Caco-2 (cell line): ENCODE data around the gene TPM2. TPM values are rescaled to one million over a fixed set of nuclear protein-coding genes. Genes with fewer than 3 reads are reported as not detected.

ENCODE experiments used
- BruUV-seq: library from RNA; stranded (reverse); fragments of 400-500 nt; replicated peaks from 2 replicates; lab custom pipeline; 2021; lab: Mats Ljungman, UMichigan
- CTCF ChIA-PET: fragments of 300-600 bp; sonication (Branson Sonifier 250); formaldehyde crosslinking; loops from one replicate; lab custom pipeline; 2022; ENCODE audit warnings: antibody characterized with exemption; lab: Charles Lee
- POLR2A ChIA-PET: fragments of 300-600 bp; sonication (Branson Sonifier 250); formaldehyde crosslinking; loops from one replicate; lab custom pipeline; 2022; ENCODE audit warnings: antibody characterized with exemption; lab: Charles Lee
- DNase-seq, 2 experiments: peaks; one replicate each; pipeline versions ENCODE4 v3.0.0 to v3.0.0-alpha.2; 2020 to 2022
- H3K27me3 ChIP-seq: replicated peaks from 2 replicates; pipeline ENCODE4 v1.6.0; 2011; ENCODE audit warnings: low read length; ENCODE audit not compliant: control insufficient read depth, insufficient read depth
- H3K36me3 ChIP-seq: 2 replicates; pipeline ENCODE4 v1.5.1; 2011; ENCODE audit warnings: low read length; ENCODE audit not compliant: control insufficient read depth, insufficient read depth
- H3K4me1 ChIP-seq: fragments of 250-450 bp; sonication (Bioruptor Pico); 2 replicates; pipeline ENCODE4 v1.5.1; 2020; ENCODE audit warnings: mild to moderate bottlenecking
- H3K4me3 ChIP-seq: 2 replicates; pipeline ENCODE4 v1.5.1; 2011; ENCODE audit warnings: low read depth, mild to moderate bottlenecking, control low read depth, low read length
- H3K9me3 ChIP-seq: fragments of 250-450 bp; sonication (Bioruptor Pico); 2 replicates; pipeline ENCODE4 v1.5.1; 2020; ENCODE audit warnings: mild to moderate bottlenecking, moderate library complexity
- H3K27ac Mint-ChIP-seq: one replicate; pipeline ENCODE4 v1.8.0; 2022; ENCODE audit warnings: mixed read lengths; ENCODE audit not compliant: unreplicated experiment
- H3K27me3 Mint-ChIP-seq: one replicate; pipeline ENCODE4 v1.8.0; 2022; ENCODE audit warnings: mixed read lengths; ENCODE audit not compliant: insufficient read depth, unreplicated experiment
- H3K36me3 Mint-ChIP-seq: one replicate; pipeline ENCODE4 v1.8.0; 2022; ENCODE audit warnings: mild to moderate bottlenecking, mixed read lengths; ENCODE audit not compliant: insufficient read depth, unreplicated experiment
- H3K4me1 Mint-ChIP-seq: one replicate; pipeline ENCODE4 v1.8.0; 2022; ENCODE audit warnings: low read depth, mixed read lengths; ENCODE audit not compliant: unreplicated experiment
- H3K4me3 Mint-ChIP-seq: one replicate; pipeline ENCODE4 v1.8.0; 2022; ENCODE audit warnings: mild to moderate bottlenecking, moderate library complexity, mixed read lengths; ENCODE audit not compliant: unreplicated experiment
- H3K9me3 Mint-ChIP-seq: one replicate; pipeline ENCODE4 v1.8.0; 2022; ENCODE audit warnings: mixed read lengths; ENCODE audit not compliant: unreplicated experiment
- intact Hi-C: fragments of 100-400 bp; cut with micrococcal nuclease; formaldehyde crosslinking; loops from one replicate; pipeline ENCODE4 v1.10.0; 2022; ENCODE audit not compliant: unreplicated experiment
- total RNA-seq: library from RNA; stranded (reverse); gene quantifications from 2 replicates; pipeline ENCODE4 v1.2.3, GENCODE V29; 2022
- TF ChIP-seq, protein P1 (sequence below), 2 experiments: fragments of 200-600 bp in 1 of 2; IDR thresholded peaks; 1 replicate in 1 of 2; 2 replicates in 1 of 2; pipeline versions ENCODE4 v1.5.1 to v1.8.0; 2011 to 2022; ENCODE audit warnings: antibody characterized with exemption in 1 of 2, control low read depth in 1 of 2, inconsistent platforms in 1 of 2, low read depth in 1 of 2, low read length in 1 of 2, mild to moderate bottlenecking in 1 of 2, moderate library complexity in 1 of 2; ENCODE audit not compliant: insufficient read depth in 1 of 2, severe bottlenecking in 1 of 2, unreplicated experiment in 1 of 2

The TPM2 gene
- total RNA-seq, 1 experiment from 2014 or later = 21.8 TPM

DNA sequence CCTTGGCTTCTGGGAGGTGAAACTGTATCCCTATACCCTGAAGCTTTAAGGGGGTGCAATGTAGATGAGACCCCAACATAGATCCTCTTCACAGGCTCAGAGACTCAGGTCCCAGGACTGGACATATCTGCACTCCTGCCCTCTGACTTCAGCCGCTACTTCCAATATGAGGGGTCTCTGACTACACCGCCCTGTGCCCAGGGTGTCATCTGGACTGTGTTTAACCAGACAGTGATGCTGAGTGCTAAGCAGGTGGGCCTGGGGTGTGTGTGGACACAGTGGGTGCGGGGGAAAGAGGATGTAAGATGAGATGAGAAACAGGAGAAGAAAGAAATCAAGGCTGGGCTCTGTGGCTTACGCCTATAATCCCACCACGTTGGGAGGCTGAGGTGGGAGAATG, 10.6 kb downstream of the TPM2 start:
- Mint-ChIP-seq H3K4me3 (no peak overlapping the region), H3K27me3 (no peaks in the 10 kb centered on the region), H3K9me3 (no peaks in the 10 kb centered on the region), H3K27ac (no peak overlapping the region), H3K36me3 (no peaks in the 10 kb centered on the region), H3K4me1 (peaks cover 6% of the 10 kb centered on the region)
- CTCF ChIA-PET = no interaction called here
- intact Hi-C loops = no loop called here
- Histone ChIP-seq H3K36me3 (no peaks in the 10 kb centered on the region), H3K4me1 (no peaks in the 10 kb centered on the region), H3K27me3 (no peaks in the 10 kb centered on the region), H3K4me3 (no peak overlapping the region), H3K9me3 (no peaks in the 10 kb centered on the region)
- POLR2A ChIA-PET = interaction anchor here (1.2 kb wide), 1 partner anchor 21 kb away, joined by 3 read pairs; the partner anchor contains the start of genes CCDC107 and RMRP
- no peak for DNase-seq
- no TSS peak for BruUV-seq
- TF ChIP-seq, protein P1, sequence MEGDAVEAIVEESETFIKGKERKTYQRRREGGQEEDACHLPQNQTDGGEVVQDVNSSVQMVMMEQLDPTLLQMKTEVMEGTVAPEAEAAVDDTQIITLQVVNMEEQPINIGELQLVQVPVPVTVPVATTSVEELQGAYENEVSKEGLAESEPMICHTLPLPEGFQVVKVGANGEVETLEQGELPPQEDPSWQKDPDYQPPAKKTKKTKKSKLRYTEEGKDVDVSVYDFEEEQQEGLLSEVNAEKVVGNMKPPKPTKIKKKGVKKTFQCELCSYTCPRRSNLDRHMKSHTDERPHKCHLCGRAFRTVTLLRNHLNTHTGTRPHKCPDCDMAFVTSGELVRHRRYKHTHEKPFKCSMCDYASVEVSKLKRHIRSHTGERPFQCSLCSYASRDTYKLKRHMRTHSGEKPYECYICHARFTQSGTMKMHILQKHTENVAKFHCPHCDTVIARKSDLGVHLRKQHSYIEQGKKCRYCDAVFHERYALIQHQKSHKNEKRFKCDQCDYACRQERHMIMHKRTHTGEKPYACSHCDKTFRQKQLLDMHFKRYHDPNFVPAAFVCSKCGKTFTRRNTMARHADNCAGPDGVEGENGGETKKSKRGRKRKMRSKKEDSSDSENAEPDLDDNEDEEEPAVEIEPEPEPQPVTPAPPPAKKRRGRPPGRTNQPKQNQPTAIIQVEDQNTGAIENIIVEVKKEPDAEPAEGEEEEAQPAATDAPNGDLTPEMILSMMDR (IDR thresholded peaks at IDR 0.05; ENCODE audit: insufficient read depth in 1 of 2, low read depth in 1 of 2, low read length in 1 of 2, severe bottlenecking in 1 of 2, unreplicated experiment in 1 of 2) = no peak

DNA sequence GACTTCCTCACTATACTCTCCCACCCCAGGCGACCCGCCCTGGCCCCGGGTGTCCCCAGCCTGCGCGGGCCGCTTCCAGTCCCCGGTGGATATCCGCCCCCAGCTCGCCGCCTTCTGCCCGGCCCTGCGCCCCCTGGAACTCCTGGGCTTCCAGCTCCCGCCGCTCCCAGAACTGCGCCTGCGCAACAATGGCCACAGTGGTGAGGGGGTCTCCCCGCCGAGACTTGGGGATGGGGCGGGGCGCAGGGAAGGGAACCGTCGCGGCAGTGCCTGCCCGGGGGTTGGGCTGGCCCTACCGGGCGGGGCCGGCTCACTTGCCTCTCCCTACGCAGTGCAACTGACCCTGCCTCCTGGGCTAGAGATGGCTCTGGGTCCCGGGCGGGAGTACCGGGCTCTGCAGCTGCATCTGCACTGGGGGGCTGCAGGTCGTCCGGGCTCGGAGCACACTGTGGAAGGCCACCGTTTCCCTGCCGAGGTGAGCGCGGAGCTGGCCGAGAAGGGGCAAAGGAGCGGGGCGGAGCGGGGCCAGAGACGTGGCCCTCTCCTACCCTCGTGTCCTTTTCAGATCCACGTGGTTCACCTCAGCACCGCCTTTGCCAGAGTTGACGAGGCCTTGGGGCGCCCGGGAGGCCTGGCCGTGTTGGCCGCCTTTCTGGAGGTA, 13.9 kb downstream of the TPM2 start:
- Mint-ChIP-seq H3K9me3 (no peaks in the 10 kb centered on the region), H3K36me3 (no peaks in the 10 kb centered on the region), H3K4me3 (no peak overlapping the region), H3K4me1 (no peaks in the 10 kb centered on the region), H3K27ac (no peak overlapping the region), H3K27me3 (no peaks in the 10 kb centered on the region)
- no peak for DNase-seq
- H3K4me1 ChIP-seq = no peaks in the 10 kb centered on the region
- BruUV-seq = no TSS peak
- ChIA-PET POLR2A (no interaction called here), CTCF (no interaction called here)
- H3K9me3 ChIP-seq = no peaks in the 10 kb centered on the region
- H3K27me3 ChIP-seq = no peaks in the 10 kb centered on the region
- TF ChIP-seq, protein P1 (IDR thresholded peaks at IDR 0.05; ENCODE audit: insufficient read depth in 1 of 2, low read depth in 1 of 2, low read length in 1 of 2, severe bottlenecking in 1 of 2, unreplicated experiment in 1 of 2) = no peak
- no peak overlapping the region for H3K4me3 ChIP-seq
- H3K36me3 ChIP-seq = no peaks in the 10 kb centered on the region
- intact Hi-C loops = no loop called here

DNA sequence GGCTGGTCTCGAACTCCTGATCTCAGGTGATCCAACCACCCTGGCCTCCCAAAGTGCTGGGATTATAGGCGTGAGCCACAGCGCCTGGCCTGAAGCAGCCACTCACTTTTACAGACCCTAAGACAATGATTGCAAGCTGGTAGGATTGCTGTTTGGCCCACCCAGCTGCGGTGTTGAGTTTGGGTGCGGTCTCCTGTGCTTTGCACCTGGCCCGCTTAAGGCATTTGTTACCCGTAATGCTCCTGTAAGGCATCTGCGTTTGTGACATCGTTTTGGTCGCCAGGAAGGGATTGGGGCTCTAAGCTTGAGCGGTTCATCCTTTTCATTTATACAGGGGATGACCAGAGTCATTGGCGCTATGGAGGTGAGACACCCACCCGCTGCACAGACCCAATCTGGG, 14.5 kb downstream of the TPM2 start:
- Histone ChIP-seq H3K4me1 (peaks cover 2% of the 10 kb centered on the region), H3K36me3 (no peaks in the 10 kb centered on the region), H3K9me3 (no peaks in the 10 kb centered on the region), H3K4me3 (no peak overlapping the region), H3K27me3 (no peaks in the 10 kb centered on the region)
- no peaks in the 10 kb centered on the region for H3K36me3 Mint-ChIP-seq
- CTCF ChIA-PET = interaction anchor here (0.7 kb wide), 1 partner anchor 57 kb away, joined by 6 read pairs; the partner anchor contains the start of gene CD72
- H3K4me1 Mint-ChIP-seq = no peaks in the 10 kb centered on the region
- no peaks in the 10 kb centered on the region for H3K27me3 Mint-ChIP-seq
- no TSS peak for BruUV-seq
- no peak for DNase-seq
- H3K9me3 Mint-ChIP-seq = no peaks in the 10 kb centered on the region
- no peak overlapping the region for H3K4me3 Mint-ChIP-seq
- TF ChIP-seq, protein P1 (IDR thresholded peaks at IDR 0.05; ENCODE audit: insufficient read depth in 1 of 2, low read depth in 1 of 2, low read length in 1 of 2, severe bottlenecking in 1 of 2, unreplicated experiment in 1 of 2) = no peak
- POLR2A ChIA-PET = no interaction called here
- intact Hi-C loops = no loop called here
- H3K27ac Mint-ChIP-seq = no peak overlapping the region
